GM21528 (cell line): ENCODE measurements around the gene SMIM30.
A peak's percentile ranks its signal among the peaks of the same experiment; 100 is the strongest.
"Not testable (repeated sequence)": the region's sequence is repeated elsewhere in the genome, so short reads cannot be mapped to it uniquely, and the experiment has no call there.

Source experiments
- ATAC-seq: cut with Tn5 transposase; IDR thresholded peaks from one replicate; pipeline ENCODE4 v1.9.1; 2021; ENCODE audit warnings: mild to moderate bottlenecking, moderate library complexity; ENCODE audit not compliant: unreplicated experiment, low FRiP score

SMIM30 gene

GRCh38 chr7:113118074-113118959 is at the start of gene SMIM30:
TSS of gene SMIM30 (minus strand) at chr7:113118554. CDS start at chr7:113117578, 976 bp downstream.
- peak; percentile 99 for ATAC-seq

GRCh38 chr7:113166176-113166575 is 47.8 kb upstream of the SMIM30 start:
- ATAC-seq, result not testable (repeated sequence)

- no peak for ATAC-seq
Observed at GRCh38 chr7:113161050-113161449, 42.7 kb upstream of the SMIM30 start.

- ATAC-seq, result peak; percentile 80
Observed at GRCh38 chr7:113159746-113160339, 41.5 kb upstream of the SMIM30 start.

- no peak for ATAC-seq
Observed at GRCh38 chr7:113158756-113159155, 40.4 kb upstream of the SMIM30 start.

- no peak for ATAC-seq
Observed at GRCh38 chr7:113154117-113154516, 35.8 kb upstream of the SMIM30 start.

GRCh38 chr7:113144817-113145216 is 26.5 kb upstream of the SMIM30 start:
- no peak for ATAC-seq

- ATAC-seq, result peak; percentile 62
Observed at GRCh38 chr7:113143486-113144257, 25.3 kb upstream of the SMIM30 start.

GRCh38 chr7:113142385-113143119 is 24.2 kb upstream of the SMIM30 start:
- ATAC-seq, result peak; percentile 79

GRCh38 chr7:113141803-113142202 is 23.4 kb upstream of the SMIM30 start:
- ATAC-seq, result no peak

- no peak for ATAC-seq
Observed at GRCh38 chr7:113140956-113141355, 22.6 kb upstream of the SMIM30 start.

GRCh38 chr7:113137241-113137640 is 18.9 kb upstream of the SMIM30 start:
- no peak for ATAC-seq

GRCh38 chr7:113134025-113134424 is 15.7 kb upstream of the SMIM30 start:
- no peak for ATAC-seq

- ATAC-seq, result no peak
Observed at GRCh38 chr7:113131367-113131766, 13.0 kb upstream of the SMIM30 start.

- ATAC-seq, result no peak
Observed at GRCh38 chr7:113128031-113128430, 9.7 kb upstream of the SMIM30 start.

- ATAC-seq, result no peak
Observed at GRCh38 chr7:113125728-113126127, 7.4 kb upstream of the SMIM30 start.

- no peak for ATAC-seq
Observed at GRCh38 chr7:113122744-113123143, 4.4 kb upstream of the SMIM30 start.

GRCh38 chr7:113120647-113121046 is 2.3 kb upstream of the SMIM30 start:
- no peak for ATAC-seq

- ATAC-seq, result no peak
Observed at GRCh38 chr7:113119429-113119828, 1.1 kb upstream of the SMIM30 start.

- not testable (repeated sequence) for ATAC-seq
Observed at GRCh38 chr7:113117374-113117774, 980 bp downstream of the SMIM30 start.
